Measurements from ENCODE around the gene GMDS.

GMDS gene

GRCh38 chr6:1633366-1634021 is 611.9 kb downstream of the GMDS start:
- no peak for DNase-seq
- TF ChIP-seq CTCF (IDR thresholded peaks at IDR 0.05; ENCODE audit: low read depth, low read length) = no peak
- Histone ChIP-seq H3K27me3 (no peaks in the 10 kb centered on the region), H3K4me3 (ENCODE audit: low read depth, low read length) (no peak overlapping the region), H3K9me3 (no peaks in the 10 kb centered on the region), H3K4me1 (peaks cover 2% of the 10 kb centered on the region), H3K36me3 (no peaks in the 10 kb centered on the region)

GRCh38 chr6:1631251-1631650 is 614.2 kb downstream of the GMDS start:
- Histone ChIP-seq H3K4me3 (ENCODE audit: low read depth, low read length) (no peak overlapping the region), H3K36me3 (no peaks in the 10 kb centered on the region), H3K9me3 (no peaks in the 10 kb centered on the region), H3K4me1 (peaks cover 13% of the 10 kb centered on the region), H3K27me3 (no peaks in the 10 kb centered on the region)
- no peak for TF ChIP-seq CTCF (IDR thresholded peaks at IDR 0.05; ENCODE audit: low read depth, low read length)
- no peak for DNase-seq

DNA sequence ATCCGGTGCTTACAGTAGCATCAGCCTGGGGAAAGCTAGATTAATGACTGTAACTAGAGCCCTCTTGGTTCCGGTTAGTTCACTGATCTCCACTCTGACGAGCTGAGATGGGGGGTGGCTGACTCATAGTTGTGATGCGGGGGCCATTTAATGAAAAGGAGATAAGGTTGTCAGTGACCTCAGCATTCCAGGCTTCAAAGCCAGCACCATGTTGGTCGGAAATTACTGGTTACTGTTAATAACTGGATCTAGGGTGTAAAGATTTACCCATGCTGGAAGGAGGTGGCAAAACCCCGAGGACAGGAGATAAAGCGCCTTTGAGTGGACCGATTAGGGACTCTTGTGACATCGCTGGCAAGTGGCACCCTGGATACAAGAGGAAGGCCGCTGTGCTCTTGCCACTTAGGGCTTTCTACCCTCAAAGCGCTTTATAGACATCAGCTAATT is 614.6 kb downstream of the GMDS start:
- TF ChIP-seq CTCF (IDR thresholded peaks at IDR 0.05; ENCODE audit: low read depth, low read length) = no peak
- H3K27me3 ChIP-seq = peaks cover 1% of the 10 kb centered on the region
- no peaks in the 10 kb centered on the region for H3K36me3 ChIP-seq
- no peaks in the 10 kb centered on the region for H3K9me3 ChIP-seq
- no peak overlapping the region for H3K4me3 ChIP-seq (ENCODE audit: low read depth, low read length)
- H3K4me1 ChIP-seq = peaks cover 13% of the 10 kb centered on the region
- DNase-seq = no peak

- Histone ChIP-seq H3K36me3 (no peaks in the 10 kb centered on the region), H3K27me3 (peaks cover 7% of the 10 kb centered on the region), H3K9me3 (no peaks in the 10 kb centered on the region), H3K4me3 (ENCODE audit: low read depth, low read length) (no peak overlapping the region), H3K4me1 (peaks cover 13% of the 10 kb centered on the region)
- no peak for TF ChIP-seq CTCF (IDR thresholded peaks at IDR 0.05; ENCODE audit: low read depth, low read length)
- no peak for DNase-seq
Observed at GRCh38 chr6:1630212-1630770, 615.1 kb downstream of the GMDS start.

DNA sequence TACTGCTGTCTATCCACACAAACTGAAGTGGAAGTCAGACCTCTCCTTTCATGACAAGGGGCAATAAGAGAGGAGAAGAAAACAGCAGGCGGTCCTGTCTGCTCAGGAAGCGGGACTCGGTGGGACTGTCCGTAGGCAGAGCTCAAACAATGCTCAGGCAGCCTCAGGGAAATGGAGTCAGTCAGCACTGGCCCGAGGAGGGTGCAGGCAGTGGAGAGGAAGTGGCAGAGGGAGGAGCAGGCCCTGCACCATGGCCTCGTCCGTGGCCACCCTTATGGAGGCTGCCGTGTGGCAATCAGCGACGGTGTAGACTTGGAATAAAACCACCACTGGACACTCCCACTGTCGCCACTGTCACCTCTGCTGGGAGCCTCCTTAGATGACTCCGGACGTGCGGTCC is 616.1 kb downstream of the GMDS start:
- H3K9me3 ChIP-seq = no peaks in the 10 kb centered on the region
- no peak for DNase-seq
- H3K4me1 ChIP-seq = peaks cover 13% of the 10 kb centered on the region
- H3K4me3 ChIP-seq (ENCODE audit: low read depth, low read length) = no peak overlapping the region
- peaks cover 11% of the 10 kb centered on the region for H3K27me3 ChIP-seq
- TF ChIP-seq CTCF (IDR thresholded peaks at IDR 0.05; ENCODE audit: low read depth, low read length) = no peak
- H3K36me3 ChIP-seq = no peaks in the 10 kb centered on the region

DNA sequence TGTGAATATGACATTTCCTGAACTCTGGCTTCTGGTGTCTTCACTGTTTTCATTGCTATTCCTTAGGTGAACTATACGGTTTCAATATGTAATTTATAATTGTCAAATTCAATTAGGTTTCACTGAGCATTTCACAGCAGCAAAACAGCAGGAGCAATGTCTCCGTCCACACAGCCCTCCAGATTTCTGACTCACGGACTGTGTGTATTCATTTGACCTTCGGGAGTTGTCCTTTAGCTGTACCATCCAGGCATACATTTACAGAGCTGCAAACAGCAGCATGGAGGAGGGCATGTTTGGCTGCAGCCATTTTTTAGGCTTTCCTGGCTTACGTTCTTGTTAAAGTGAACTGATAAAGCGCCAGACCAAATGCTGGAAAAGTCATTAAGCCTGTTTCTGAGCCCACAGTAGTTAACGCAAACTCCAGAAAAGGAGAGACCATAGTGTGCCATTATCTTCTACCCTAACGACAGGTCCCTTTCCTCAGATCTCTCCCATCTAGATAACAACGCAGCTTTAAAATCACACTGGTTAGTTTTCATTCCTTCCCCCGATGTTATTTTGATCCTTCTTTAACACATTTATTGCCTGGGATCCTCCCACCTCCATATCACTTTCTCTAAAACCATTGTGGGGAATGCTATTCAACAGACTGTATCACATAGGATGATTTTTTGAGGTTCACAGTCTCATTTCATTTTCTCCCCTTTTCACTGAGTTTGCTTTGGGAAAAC is 617.4 kb downstream of the GMDS start:
- no peak for TF ChIP-seq CTCF (IDR thresholded peaks at IDR 0.05; ENCODE audit: low read depth, low read length)
- no peaks in the 10 kb centered on the region for H3K9me3 ChIP-seq
- peak; percentile 51 for DNase-seq

More for the DNA sequence above, 617.4 kb downstream of the GMDS start:
- H3K4me3 ChIP-seq (ENCODE audit: low read depth, low read length) = peak overlapping the region; percentile 16
- peaks cover 13% of the 10 kb centered on the region for H3K4me1 ChIP-seq
- peaks cover 14% of the 10 kb centered on the region for H3K27me3 ChIP-seq
- H3K36me3 ChIP-seq = no peaks in the 10 kb centered on the region
